ENCODE results near the gene PAPPA.

PAPPA gene

GRCh38 chr9:116390303-116391228 lies 237.0 kb downstream of the PAPPA start:
- peak; percentile 71 to 79 for DNase-seq

GRCh38 chr9:116391306-116391900 lies 237.8 kb downstream of the PAPPA start:
- DNase-seq: no peak

GRCh38 chr9:116393198-116393597 lies 239.6 kb downstream of the PAPPA start:
- no peak for DNase-seq

GRCh38 chr9:116394070-116394469 lies 240.5 kb downstream of the PAPPA start:
- no peak for DNase-seq

- DNase-seq: no peak
Measured at GRCh38 chr9:116394894-116395698, 241.5 kb downstream of the PAPPA start.

GRCh38 chr9:116395699-116396037 lies 242.1 kb downstream of the PAPPA start:
- no peak for DNase-seq

GRCh38 chr9:116403171-116403570 lies 249.6 kb downstream of the PAPPA start:
- no peak for DNase-seq

GRCh38 chr9:116404228-116404627 lies 250.6 kb downstream of the PAPPA start:
- no peak for DNase-seq

GRCh38 chr9:116405321-116405720 lies 251.7 kb downstream of the PAPPA start:
- no peak for DNase-seq

- no peak for DNase-seq
Measured at GRCh38 chr9:116406469-116406868, 252.9 kb downstream of the PAPPA start.

GRCh38 chr9:116409129-116409528 lies 255.5 kb downstream of the PAPPA start:
- no peak for DNase-seq

- DNase-seq: no peak
Measured at GRCh38 chr9:116409638-116410037, 256.0 kb downstream of the PAPPA start.

- DNase-seq: no peak
Measured at GRCh38 chr9:116411506-116411905, 257.9 kb downstream of the PAPPA start.

GRCh38 chr9:116414374-116414773 lies 260.8 kb downstream of the PAPPA start:
- no peak for DNase-seq

GRCh38 chr9:116416421-116416820 lies 262.8 kb downstream of the PAPPA start:
- no peak for DNase-seq

- no peak for DNase-seq
Measured at GRCh38 chr9:116417464-116417863, 263.9 kb downstream of the PAPPA start.

- no peak for DNase-seq
Measured at GRCh38 chr9:116419181-116419580, 265.6 kb downstream of the PAPPA start.

GRCh38 chr9:116420993-116421538 lies 267.5 kb downstream of the PAPPA start:
- no peak for DNase-seq

GRCh38 chr9:116422119-116422979 lies 268.8 kb downstream of the PAPPA start:
- no peak for DNase-seq

GRCh38 chr9:116423149-116423548 lies 269.6 kb downstream of the PAPPA start:
- DNase-seq: no peak

- no peak for DNase-seq
Measured at GRCh38 chr9:116425244-116425643, 271.7 kb downstream of the PAPPA start.

GRCh38 chr9:116430849-116431248 lies 277.3 kb downstream of the PAPPA start:
- DNase-seq: no peak
